ENCODE measurements around the gene HTT. TPM values are rescaled to one million over a fixed set of nuclear protein-coding genes. Genes with fewer than 3 reads are reported as not detected.

HTT gene
- total RNA-seq, 2 experiments from 2014 or later = 64.8 to 65.8 TPM

DNA sequence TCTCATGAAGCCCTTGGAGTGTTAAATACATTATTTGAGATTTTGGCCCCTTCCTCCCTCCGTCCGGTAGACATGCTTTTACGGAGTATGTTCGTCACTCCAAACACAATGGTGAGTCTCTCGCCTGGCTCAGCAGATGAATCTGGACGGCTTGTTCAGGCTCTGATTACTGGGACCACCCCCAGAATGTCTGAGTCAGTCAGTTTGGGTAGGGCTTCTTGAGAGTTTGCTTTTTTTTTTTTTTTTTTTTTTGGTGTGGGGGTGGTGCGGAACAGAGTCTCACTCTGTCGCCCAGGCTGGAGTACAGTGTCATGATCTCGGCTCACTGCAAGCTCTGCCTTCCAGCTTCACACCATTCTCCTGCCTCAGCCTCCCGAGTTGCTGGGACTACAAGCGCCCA is 112.1 kb downstream of the HTT start:
- H3K9me3 Mint-ChIP-seq = no peaks in the 10 kb centered on the region
- H3K36me3 Mint-ChIP-seq = peaks cover 35% of the 10 kb centered on the region
- no peak for ATAC-seq (ENCODE audit: low read depth)
- no peak overlapping the region for H3K27ac Mint-ChIP-seq
- DNase-seq = no peak
- no peak overlapping the region for H3K4me3 Mint-ChIP-seq
- no peaks in the 10 kb centered on the region for H3K27me3 Mint-ChIP-seq
- H3K4me1 Mint-ChIP-seq = peaks cover 4% of the 10 kb centered on the region
- POLR2A ChIA-PET = no interaction called here

DNA sequence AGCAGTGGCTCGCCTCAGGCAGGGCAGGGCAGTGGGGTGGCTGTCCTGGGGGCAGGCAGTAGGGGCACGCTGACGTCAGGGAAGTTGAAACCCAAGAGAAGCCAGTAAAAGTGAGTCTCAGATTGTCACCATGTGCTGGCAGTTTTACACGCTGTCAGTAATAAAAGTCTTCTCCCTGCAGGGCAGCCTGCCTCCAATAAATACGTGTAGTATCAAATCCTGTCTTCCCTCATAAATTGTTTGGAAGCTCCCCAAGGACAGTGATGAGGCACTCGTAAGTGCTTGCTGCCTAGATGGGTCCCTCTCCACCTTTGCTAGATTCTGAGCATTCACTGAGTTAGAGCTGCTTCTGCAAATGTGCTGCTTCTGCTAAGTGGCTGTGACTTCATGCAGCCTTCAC is 113.6 kb downstream of the HTT start:
- DNase-seq = no peak
- H3K36me3 Mint-ChIP-seq = peaks cover 34% of the 10 kb centered on the region
- H3K27ac Mint-ChIP-seq = no peak overlapping the region

DNA sequence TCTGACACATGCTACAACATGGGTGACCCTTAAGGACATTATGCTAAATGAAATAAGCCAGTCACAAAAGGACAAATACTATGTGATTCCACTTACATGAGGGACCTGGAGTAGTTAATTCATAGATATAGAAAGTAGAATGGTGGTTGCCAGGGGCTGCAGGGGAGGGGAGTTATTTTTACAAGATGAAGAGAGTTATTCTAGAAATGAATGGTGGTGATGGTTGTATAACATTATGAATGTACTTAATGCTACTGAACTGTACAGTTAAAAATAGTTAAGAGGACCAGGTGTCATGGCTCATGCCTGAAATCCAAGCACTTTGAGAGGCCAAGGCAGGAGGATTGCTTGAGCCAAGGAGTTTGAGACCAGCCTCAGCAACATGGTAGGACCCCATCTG is 115.0 kb downstream of the HTT start:
- no peaks in the 10 kb centered on the region for H3K9me3 Mint-ChIP-seq

More for the DNA sequence above, 113.6 kb downstream of the HTT start:
- no peak for ATAC-seq (ENCODE audit: low read depth)
- POLR2A ChIA-PET = no interaction called here
- H3K4me3 Mint-ChIP-seq = no peak overlapping the region
- no peaks in the 10 kb centered on the region for H3K27me3 Mint-ChIP-seq
- peaks cover 11% of the 10 kb centered on the region for H3K4me1 Mint-ChIP-seq
- no peaks in the 10 kb centered on the region for H3K9me3 Mint-ChIP-seq

GRCh38 chr4:3190549-3190948 is 116.1 kb downstream of the HTT start:
- POLR2A ChIA-PET = no interaction called here
- Mint-ChIP-seq H3K4me3 (no peak overlapping the region), H3K27ac (no peak overlapping the region), H3K9me3 (no peaks in the 10 kb centered on the region), H3K27me3 (no peaks in the 10 kb centered on the region), H3K4me1 (peaks cover 22% of the 10 kb centered on the region), H3K36me3 (peaks cover 29% of the 10 kb centered on the region)
- DNase-seq (no peak), ATAC-seq (ENCODE audit: low read depth) (no peak)

More for the DNA sequence above, 115.0 kb downstream of the HTT start:
- Mint-ChIP-seq H3K27ac (no peak overlapping the region), H3K27me3 (no peaks in the 10 kb centered on the region), H3K36me3 (peaks cover 30% of the 10 kb centered on the region), H3K4me1 (peaks cover 17% of the 10 kb centered on the region), H3K4me3 (no peak overlapping the region)
- ATAC-seq (ENCODE audit: low read depth) (no peak), DNase-seq (no peak)
- POLR2A ChIA-PET = no interaction called here

DNA sequence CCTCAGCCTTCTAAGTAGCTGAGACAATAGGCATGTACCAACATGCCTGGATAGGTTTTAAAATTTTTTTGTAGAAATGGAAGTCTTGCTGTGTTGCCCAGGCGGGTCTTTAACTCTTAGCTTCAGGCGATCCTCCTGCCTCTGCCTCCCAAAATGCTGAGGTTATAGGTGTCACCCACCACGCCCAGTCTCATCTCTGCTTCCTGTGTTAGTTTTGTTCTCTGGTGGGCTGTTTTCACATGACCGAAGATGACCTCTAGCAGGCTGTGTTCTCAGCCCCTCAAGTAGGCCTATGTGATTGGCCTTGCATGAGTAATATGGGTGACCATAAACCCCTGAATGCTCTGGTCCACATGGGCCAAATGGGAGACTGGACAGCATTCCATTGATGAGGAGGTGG is 117.7 kb downstream of the HTT start:
- DNase-seq = no peak

GRCh38 chr4:3192827-3193226 is 118.3 kb downstream of the HTT start:
- peaks cover 42% of the 10 kb centered on the region for H3K4me1 Mint-ChIP-seq
- ATAC-seq (ENCODE audit: low read depth) (no peak), DNase-seq (no peak)
- no peak overlapping the region for H3K4me3 Mint-ChIP-seq
- POLR2A ChIA-PET = no interaction called here
- no peak overlapping the region for H3K27ac Mint-ChIP-seq
- no peaks in the 10 kb centered on the region for H3K27me3 Mint-ChIP-seq
- no peaks in the 10 kb centered on the region for H3K9me3 Mint-ChIP-seq
- H3K36me3 Mint-ChIP-seq = peaks cover 27% of the 10 kb centered on the region

More for the DNA sequence above, 117.7 kb downstream of the HTT start:
- Mint-ChIP-seq H3K9me3 (no peaks in the 10 kb centered on the region), H3K4me1 (peaks cover 36% of the 10 kb centered on the region), H3K27ac (peak overlapping the region; percentile 49), H3K27me3 (no peaks in the 10 kb centered on the region), H3K36me3 (peaks cover 27% of the 10 kb centered on the region), H3K4me3 (no peak overlapping the region)
- peak; percentile 15 for ATAC-seq (ENCODE audit: low read depth)
- POLR2A ChIA-PET = no interaction called here

DNA sequence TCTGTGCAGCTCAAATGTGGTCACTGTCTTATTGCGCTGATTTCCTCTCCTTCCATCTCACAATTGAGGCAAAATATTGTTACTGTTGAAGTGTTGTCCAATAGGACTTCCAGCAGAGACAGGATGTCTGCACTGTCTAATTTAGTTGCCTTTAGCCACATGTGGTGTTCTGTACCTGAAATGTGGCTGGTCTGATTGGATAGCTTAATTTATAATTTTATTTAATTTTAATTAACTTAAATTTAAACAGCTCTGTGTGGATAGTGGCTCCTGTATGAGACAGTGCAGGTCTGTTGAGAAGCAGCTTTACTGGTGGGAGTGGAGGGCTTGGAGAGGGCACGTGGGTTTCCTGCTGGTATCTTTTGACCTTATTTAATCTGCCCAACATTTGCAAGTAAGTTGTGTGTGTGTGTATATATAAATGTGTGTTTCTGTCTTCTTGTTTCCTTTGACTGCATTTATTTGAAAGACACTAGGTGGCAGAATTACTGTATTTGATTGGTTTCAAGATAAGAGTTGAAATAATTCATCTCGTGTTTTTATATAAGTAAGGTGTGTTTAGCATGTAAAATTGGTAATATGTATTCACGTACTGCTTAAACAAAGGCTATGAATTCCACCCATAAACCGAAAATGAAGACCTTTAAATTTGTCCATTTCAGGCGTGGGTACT is 119.2 kb downstream of the HTT start:
- Mint-ChIP-seq H3K4me3 (no peak overlapping the region), H3K27ac (peak overlapping the region; percentile 35), H3K9me3 (no peaks in the 10 kb centered on the region), H3K4me1 (peaks cover 42% of the 10 kb centered on the region), H3K36me3 (peaks cover 24% of the 10 kb centered on the region), H3K27me3 (no peaks in the 10 kb centered on the region)
- POLR2A ChIA-PET = no interaction called here
- DNase-seq (no peak), ATAC-seq (ENCODE audit: low read depth) (no peak)

GRCh38 chr4:3196670-3197359 is 122.3 kb downstream of the HTT start:
- H3K27ac Mint-ChIP-seq = peak overlapping the region; percentile 75
- POLR2A ChIA-PET = no interaction called here
- no peaks in the 10 kb centered on the region for H3K27me3 Mint-ChIP-seq
- H3K36me3 Mint-ChIP-seq = peaks cover 8% of the 10 kb centered on the region
- H3K9me3 Mint-ChIP-seq = no peaks in the 10 kb centered on the region
- ATAC-seq (ENCODE audit: low read depth) (peak; percentile 83), DNase-seq (no peak)
- peaks cover 42% of the 10 kb centered on the region for H3K4me1 Mint-ChIP-seq
- peak overlapping the region; percentile 51 for H3K4me3 Mint-ChIP-seq

- H3K9me3 Mint-ChIP-seq = no peaks in the 10 kb centered on the region
- H3K36me3 Mint-ChIP-seq = peaks cover 8% of the 10 kb centered on the region
- POLR2A ChIA-PET = interaction anchor here (0.7 kb wide), 1 partner anchor 244 kb away, joined by 3 read pairs; the partner anchor contains the start of gene HGFAC
- H3K27ac Mint-ChIP-seq = peak overlapping the region; percentile 75
- DNase-seq (no peak), ATAC-seq (ENCODE audit: low read depth) (no peak)
- H3K27me3 Mint-ChIP-seq = no peaks in the 10 kb centered on the region
- H3K4me3 Mint-ChIP-seq = no peak overlapping the region
- peaks cover 44% of the 10 kb centered on the region for H3K4me1 Mint-ChIP-seq
Observed at GRCh38 chr4:3197366-3198105, 123.1 kb downstream of the HTT start.

GRCh38 chr4:3198906-3199305 is 124.4 kb downstream of the HTT start:
- H3K4me1 Mint-ChIP-seq = peaks cover 53% of the 10 kb centered on the region
- no peaks in the 10 kb centered on the region for H3K9me3 Mint-ChIP-seq
- no peaks in the 10 kb centered on the region for H3K27me3 Mint-ChIP-seq
- POLR2A ChIA-PET = no interaction called here
- no peak overlapping the region for H3K4me3 Mint-ChIP-seq
- DNase-seq (no peak), ATAC-seq (ENCODE audit: low read depth) (no peak)
- no peak overlapping the region for H3K27ac Mint-ChIP-seq
- H3K36me3 Mint-ChIP-seq = peaks cover 17% of the 10 kb centered on the region

DNA sequence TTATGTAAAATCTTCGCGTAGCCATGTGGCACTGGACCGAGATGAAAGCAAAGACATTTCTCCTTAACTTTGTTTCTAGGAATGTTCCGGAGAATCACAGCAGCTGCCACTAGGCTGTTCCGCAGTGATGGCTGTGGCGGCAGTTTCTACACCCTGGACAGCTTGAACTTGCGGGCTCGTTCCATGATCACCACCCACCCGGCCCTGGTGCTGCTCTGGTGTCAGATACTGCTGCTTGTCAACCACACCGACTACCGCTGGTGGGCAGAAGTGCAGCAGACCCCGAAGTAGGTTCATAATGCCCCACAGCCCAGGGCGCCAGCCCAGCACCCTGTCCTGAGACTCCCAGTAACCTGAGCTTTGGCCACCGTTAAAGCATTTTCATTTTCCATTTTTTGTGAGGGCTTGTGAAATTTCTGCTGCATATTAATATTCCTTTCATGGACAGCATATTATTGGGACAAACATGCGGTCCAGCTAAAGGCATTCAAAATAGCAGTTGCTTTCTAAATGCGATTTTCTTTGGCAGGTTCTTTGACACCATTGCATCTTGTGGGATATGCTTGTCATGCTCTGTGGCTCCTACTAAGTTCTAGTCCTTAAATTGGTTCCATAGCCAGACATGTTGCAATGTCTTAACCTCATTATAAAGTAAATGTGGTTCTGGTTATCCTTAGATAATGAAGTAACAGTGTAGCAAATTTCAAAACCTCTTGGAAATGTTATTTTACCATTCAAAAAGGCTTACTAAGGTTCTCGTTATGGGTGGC is 125.4 kb downstream of the HTT start:
- H3K4me1 Mint-ChIP-seq = peaks cover 54% of the 10 kb centered on the region
- H3K4me3 Mint-ChIP-seq = no peak overlapping the region
- H3K27me3 Mint-ChIP-seq = no peaks in the 10 kb centered on the region
- no peak overlapping the region for H3K27ac Mint-ChIP-seq
- ATAC-seq (ENCODE audit: low read depth) (no peak), DNase-seq (no peak)
- POLR2A ChIA-PET = no interaction called here
- H3K9me3 Mint-ChIP-seq = no peaks in the 10 kb centered on the region
- peaks cover 19% of the 10 kb centered on the region for H3K36me3 Mint-ChIP-seq

DNA sequence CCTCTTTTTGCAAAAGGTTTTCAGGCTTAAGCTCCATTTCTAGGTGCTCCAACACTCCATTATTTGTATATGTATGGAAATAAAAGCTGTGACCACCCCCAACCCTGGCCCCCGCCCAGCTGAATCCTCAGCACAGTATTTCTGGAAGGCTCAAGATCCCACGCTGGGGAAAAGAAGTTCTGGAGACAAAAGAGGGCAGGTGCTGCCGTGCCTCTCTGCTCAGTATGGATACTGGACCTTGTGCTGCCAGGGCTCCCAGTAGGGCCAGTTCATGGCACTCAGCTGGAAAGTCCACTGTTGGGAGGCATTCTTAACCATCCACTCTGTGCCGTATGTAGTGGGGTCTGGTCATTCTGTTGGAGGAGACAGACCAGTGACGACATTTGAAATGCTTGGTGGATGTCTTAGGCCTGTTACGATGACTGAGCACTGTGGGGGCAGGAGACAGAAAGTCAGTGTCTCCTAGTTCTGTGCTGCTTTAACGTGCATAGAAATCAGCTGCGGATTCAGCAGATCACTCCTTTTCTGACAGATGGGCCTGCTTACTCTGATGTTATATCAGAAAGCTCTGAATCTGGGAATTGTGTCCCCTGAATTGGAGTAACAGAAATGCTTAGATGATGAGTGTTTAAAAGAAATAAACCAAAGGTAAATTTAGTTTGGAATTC is 126.1 kb downstream of the HTT start:
- POLR2A ChIA-PET = no interaction called here
- Mint-ChIP-seq H3K27ac (no peak overlapping the region), H3K36me3 (peaks cover 15% of the 10 kb centered on the region), H3K4me1 (peaks cover 50% of the 10 kb centered on the region), H3K4me3 (no peak overlapping the region), H3K27me3 (no peaks in the 10 kb centered on the region), H3K9me3 (no peaks in the 10 kb centered on the region)
- ATAC-seq (ENCODE audit: low read depth) = no peak
- no peak for DNase-seq

All from activated naive CD8-positive, alpha-beta T cell treated with anti-CD3 and anti-CD28 coated beads, Interleukin-2, amount 10 ng/mL, durations not matched to agents 7 days and 5 days (primary cell).